Inferior parietal cortex (tissue), 1 donor: ENCODE measurements around the gene OIT3.
A peak's percentile ranks its signal among the peaks of the same experiment; 100 is the strongest.

Experiments
- DNase-seq: peaks from one replicate; pipeline ENCODE4 v3.0.0-alpha.2; 2016; ENCODE audit errors: extremely low spot score

Gene OIT3

DNA sequence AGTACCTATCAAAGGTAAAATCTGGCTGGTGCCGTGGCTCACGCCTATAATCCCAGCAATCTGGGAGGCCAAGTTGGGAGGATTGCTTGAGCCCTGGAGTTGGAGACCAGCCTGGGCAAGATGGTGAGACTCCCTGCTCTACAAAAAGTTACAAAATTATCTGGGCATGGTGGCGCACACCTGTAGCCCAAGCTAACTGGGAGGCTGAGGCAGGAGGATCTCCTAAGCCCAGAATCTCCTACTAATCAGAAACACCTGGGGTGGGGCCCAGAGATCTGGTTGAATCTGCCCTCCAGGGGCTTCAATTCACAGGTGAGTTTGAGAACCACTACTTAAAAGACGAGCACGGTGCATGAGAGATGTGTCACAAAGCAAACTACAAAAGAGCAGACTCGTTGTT lies 58.6 kb downstream of the OIT3 start:
- DNase-seq, result no peak

DNA sequence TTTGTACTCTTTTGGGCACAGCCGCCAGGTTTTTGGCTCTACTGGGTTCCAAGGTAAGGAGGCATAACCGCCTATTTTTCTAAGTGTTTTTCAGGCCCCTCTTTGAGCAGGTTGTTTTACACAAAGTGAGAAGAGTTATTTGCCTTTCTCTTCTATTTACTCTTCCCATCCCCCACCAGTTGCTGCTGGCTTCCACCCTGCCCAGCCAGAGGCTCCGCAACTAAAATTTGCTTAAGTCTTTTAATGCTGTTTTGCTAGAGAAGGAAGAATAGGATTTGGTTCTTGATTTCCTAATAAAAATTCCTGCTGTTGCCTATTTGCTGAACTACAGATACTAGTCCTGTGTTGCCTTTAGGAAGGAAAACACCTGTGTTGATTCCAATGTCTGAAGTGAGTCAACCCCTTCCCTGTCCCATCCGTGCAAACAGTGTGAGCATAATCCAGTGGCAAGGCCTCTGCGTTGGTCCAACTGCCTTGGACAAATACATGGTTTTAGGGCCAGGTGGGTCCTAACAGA lies 59.2 kb downstream of the OIT3 start:
- no peak for DNase-seq

GRCh38 chr10:72953687-72954086 lies 60.1 kb downstream of the OIT3 start:
- no peak for DNase-seq

DNA sequence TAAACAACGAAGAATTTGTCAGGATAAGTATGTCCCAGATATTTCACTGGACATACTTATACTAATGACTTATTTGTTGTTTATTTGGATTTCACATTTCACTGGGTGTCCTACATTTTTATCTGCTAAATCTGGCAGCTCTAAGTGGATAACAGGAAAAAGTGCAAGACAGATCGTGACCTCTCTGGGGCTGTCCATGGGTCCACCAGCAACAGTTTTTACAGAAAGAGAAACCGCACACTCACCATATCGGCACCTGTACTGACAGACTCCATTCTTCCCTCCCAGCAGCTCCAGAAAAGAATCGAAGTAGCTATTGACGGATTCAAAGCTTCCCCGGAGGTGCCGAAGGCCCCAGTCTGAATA lies 60.7 kb downstream of the OIT3 start:
- no peak for DNase-seq

DNA sequence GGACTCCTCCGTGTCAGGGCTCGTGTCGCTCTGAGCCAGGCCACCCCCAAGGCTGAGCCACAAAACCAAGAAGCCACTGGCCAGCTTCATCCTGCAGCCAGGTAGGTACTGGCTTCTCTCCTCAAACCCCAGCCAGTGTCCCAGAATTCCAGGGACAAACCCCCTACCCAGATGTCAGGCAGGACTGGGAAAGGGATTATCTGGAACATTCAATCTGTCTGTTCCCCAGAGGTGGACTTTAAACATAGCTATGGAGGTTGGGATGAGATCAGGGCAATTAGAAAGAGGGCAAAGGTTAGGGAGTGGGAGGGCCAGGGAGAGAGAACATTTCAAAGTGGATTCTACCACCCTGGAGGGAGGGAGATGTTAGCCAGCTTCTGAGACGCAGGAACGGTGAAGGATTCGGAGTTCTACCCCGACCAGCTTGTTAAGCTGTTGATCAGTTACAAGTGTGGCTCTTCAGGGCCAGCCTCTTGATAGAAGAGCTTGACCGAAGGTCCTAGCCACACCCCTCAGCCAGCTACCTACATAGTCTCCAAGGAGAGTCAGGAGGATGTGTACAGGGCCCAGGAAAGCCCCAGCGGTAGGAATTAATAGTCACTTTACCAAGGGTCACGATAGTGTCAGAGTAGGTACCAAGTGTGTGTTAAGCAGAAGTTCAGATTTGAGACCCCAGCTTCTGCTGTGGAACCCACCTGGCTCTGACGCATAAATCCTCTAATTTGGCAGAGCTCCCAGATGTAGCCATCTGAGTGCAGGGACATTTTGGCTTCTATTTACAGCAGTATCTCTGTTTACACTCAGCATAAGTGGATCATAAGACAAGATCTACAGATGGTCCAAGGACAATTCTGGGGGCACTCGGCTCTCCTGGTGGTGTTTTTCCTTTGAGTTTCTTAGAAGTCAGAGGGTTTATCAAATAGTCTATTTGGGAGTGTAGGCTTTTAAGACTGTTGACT lies 61.3 kb downstream of the OIT3 start, which contains the start of gene PLA2G12B:
Gene PLA2G12B (minus strand): TSS at position 211 of the 959 bp plus-strand sequence. CDS start 121 bp downstream, at position 90.
- DNase-seq, result peak; percentile 1

GRCh38 chr10:72956001-72956400 lies 62.5 kb downstream of the OIT3 start:
- no peak for DNase-seq

- no peak for DNase-seq
Measured at GRCh38 chr10:72976886-72977285, 83.3 kb downstream of the OIT3 start.

GRCh38 chr10:72979709-72980108 lies 86.2 kb downstream of the OIT3 start:
- no peak for DNase-seq

GRCh38 chr10:72980348-72980747 lies 86.8 kb downstream of the OIT3 start:
- no peak for DNase-seq

DNA sequence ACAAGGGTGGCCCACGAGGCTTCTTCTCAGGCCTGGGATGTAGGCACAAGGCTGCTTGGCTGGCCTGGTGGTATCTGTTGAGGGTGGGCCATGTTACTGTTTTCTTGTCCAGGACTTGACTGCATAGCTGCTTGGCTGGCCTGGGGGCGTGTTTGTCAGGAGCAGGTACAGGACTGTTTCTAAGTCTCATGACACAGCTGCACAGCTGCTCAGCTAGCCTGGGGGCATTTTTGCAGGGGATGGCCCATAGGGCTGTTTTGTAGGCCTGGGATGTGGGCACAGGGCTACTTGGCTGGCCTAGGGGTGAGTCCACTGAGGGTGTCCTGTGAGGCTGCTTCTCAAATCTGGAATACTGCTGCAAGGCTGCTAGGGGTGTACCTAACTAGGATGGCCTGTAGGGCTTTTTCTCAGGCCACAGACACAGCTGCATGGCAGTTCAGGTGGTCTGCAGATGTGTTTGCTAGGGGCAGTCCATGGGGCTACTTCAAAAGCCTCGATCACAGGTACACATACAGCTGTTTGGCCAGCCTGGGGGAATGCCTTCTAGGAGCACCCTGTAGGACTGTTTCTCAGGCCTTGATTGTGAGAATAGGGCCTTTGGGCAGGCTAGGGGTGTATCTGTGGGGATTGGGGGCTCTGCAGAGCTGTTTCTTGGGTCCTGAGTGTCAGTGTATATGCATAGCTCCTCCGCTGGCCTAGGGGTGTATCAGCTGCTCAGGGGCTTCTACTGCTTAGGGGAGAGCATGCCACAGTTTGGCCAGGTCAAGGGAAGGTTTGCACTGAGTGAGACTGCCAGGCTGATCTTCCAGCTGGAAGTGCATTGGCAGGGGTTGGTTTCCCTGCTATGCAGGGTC lies 87.7 kb downstream of the OIT3 start:
- DNase-seq, result no peak

- DNase-seq, result no peak
Measured at GRCh38 chr10:72981882-72982529, 88.5 kb downstream of the OIT3 start.
